Measurements from ENCODE around the gene FNDC3B.

FNDC3B gene

GRCh38 chr3:172272698-172273097 is 233.3 kb downstream of the FNDC3B start:
- no peak for DNase-seq

DNA sequence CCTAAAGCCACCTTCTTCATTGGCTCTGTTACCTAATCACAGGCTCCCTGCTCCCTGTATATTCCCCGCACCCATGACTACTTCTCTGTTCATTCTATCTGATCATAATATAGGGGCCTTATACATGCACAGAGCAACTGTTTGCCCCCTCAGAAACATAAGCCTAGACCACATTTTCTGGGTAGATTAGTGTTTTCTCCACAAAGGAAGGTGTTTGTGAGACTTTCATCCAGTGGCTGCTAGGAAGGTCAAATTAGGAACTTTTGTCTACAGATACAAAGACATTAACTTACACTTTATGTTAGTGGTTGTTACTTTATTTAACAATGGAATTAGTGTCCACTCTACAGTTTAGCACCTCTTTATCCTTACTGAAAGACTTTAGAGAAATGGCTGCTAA is 234.0 kb downstream of the FNDC3B start:
- DNase-seq: no peak

DNA sequence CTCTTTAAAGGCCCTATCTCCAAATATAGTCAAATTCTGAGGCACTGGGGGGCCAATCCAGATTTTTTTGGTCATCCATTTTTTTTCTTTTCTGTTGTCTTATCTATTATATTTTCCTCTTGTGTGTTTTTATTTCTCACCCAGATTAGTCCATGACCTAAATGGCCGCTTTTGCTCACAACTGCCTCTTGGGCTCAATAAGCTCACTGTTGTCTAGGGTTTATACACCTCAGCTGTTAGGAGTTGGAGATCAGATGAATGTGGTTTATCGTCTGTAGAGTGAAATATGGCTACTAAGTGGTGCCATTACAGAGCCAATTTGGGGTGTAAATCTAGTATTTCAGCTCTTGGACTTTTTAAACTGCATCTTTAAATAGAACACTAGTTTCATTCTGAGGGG is 235.5 kb downstream of the FNDC3B start:
- no peak for DNase-seq

DNA sequence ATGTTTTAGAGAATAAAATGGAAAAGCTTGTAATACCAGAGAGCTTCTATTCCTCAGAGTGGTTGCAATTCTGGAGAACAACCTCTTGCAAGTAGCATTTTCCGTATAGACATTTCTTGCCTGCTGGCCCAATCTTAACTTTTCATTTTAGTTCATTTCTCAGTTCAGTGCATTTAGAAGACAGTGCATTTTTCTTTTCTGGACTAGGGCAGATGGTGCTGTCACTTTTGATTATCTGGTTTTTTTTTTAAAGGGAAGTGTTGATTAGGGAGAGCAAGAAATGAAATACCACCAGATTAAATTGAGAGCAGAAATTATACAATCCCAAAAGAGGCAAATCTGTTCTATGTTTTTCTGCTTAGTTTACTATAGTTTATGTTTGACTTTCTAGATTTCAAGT is 236.2 kb downstream of the FNDC3B start:
- no peak for DNase-seq

- DNase-seq: no peak
Measured at GRCh38 chr3:172276103-172276502, 236.7 kb downstream of the FNDC3B start.

GRCh38 chr3:172277151-172277652 is 237.8 kb downstream of the FNDC3B start:
- no peak for DNase-seq

GRCh38 chr3:172279191-172279640 is 239.8 kb downstream of the FNDC3B start:
- no peak for DNase-seq

DNA sequence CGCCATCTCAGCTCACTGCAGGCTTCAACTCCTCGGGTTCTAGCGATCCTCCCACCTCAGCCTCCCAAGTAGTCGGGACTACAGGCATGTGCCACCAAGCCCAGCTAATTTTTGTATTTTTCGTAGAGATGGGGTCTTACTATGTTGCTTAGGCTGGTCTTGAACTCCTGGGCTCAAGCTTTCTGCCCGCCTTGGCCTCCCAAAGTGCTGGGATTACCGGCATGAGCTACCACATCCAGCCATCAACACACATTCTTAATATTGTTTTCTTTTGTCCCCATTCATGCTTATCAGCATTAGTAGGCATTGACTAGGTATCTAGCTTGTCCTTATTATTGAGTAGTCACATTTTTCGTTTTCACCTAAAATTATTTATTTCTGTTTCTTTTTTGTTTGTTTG is 240.6 kb downstream of the FNDC3B start:
- DNase-seq: no peak

DNA sequence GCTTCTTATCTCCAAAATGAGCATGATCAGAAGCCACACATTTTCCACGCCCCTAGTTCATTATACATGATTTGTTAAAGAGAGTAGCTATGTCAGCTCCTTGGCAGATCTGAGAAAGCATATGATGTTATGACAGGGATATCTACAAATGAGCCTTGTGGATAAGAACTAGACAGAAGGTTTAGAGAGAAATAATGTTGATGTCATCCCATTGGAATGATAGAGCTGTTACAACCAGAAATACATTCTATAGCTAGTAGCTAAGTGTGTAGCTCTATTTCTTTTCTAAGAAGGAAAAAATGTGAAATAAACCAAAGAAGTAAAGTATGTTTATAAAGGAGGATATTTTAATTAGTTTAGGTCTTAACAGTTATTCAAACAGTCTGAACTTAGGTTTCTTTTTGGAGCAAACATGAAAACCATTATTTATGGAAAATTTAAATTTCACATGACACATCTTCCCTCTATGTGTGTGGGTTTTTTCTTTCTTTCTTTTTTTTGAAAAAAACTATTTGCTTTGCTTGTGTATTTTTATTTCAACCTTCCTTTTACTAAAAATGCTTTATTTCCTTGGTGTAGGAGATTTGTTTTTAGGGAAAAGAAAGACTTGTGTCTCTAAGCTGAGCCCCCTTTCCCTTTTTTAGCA is 241.2 kb downstream of the FNDC3B start:
- no peak for DNase-seq

DNA sequence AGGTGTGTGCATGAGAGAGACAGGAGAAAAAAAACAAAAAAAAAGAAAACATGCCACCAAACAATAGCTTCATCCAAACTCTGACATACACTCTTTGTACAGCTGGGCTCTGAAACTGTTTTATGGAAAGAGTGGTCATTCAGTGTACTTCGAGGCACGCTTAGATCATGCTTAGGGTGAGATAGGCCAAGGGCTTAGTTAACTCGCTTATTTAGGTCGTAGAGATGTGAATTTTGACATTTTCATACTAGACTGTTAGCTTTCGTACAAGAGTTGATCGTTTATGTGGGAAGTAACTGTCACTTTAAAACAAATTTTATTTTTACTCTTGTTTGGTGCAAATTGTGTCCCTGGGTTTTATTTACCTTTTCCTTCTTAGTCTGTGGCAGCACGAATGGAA is 242.5 kb downstream of the FNDC3B start:
- DNase-seq: no peak

DNA sequence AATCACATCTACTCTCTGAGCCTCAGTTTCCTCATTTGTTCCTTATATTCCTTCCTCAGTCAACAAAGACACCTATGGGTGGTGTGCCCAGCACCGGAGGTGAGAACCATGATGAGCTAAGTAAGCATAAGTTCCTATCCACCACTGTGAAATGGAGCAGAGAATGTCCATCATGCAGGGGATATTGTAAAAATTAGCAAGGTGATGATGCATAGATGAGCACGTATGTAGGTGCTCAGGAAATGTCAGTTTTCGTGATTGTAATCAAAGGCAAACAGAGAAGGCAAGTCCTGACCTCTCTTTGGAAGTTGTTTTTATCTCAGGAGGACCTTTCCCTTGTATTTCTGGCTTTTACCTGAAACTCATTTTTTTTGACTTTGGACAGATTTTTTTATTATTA is 243.5 kb downstream of the FNDC3B start:
- DNase-seq: no peak

- DNase-seq: no peak
Measured at GRCh38 chr3:172283841-172284357, 244.5 kb downstream of the FNDC3B start.

- DNase-seq: no peak
Measured at GRCh38 chr3:172285844-172286243, 246.5 kb downstream of the FNDC3B start.

DNA sequence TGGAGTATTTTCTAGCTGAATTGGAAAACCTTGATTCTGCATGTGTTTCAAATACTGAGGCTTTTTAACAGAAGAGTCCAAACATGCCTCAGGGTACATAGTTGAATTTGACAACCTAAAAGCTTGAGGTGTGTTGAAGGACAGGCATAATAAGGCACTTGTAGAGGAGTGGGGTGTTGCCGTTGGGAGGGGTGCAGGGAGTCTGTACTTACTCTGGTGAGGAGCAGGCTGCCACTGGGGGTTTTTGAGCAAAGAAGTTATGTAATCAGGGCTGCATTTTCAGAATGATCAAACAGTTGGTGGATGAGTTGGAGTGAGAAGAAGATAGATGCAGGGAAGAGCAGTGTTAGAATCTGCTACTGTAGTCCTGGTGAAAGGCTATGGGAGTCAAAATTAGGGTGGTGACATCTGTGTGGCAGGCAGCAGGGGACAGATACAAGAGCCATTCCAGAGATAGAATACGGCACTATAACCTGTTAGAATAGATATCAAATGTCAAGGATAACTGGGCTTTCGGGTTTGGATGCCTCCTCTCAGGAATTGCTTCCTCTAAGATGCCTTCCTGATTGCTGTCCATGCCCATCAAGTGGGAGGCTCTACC is 247.3 kb downstream of the FNDC3B start:
- no peak for DNase-seq

GRCh38 chr3:172287937-172288477 is 248.6 kb downstream of the FNDC3B start:
- no peak for DNase-seq

DNA sequence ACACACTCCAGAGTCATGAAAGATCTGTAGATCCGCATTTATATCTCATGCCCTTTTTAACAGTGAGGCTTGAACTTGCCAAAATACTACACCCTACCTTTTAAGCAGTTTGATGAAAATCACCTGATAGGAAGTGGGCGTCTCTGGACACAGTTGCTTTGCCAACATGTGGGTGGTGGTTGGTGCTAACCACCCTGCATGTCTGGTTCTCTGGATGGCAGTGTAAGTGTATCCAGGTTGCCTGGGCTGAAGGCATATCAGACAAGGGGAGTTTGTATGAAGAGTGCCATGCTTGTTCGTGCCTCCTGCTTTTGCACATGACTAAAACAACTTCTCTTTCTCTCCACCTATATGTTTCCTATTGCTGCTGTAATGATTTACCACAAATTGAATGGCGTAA is 249.3 kb downstream of the FNDC3B start:
- DNase-seq: no peak

- no peak for DNase-seq
Measured at GRCh38 chr3:172289583-172289982, 250.2 kb downstream of the FNDC3B start.

DNA sequence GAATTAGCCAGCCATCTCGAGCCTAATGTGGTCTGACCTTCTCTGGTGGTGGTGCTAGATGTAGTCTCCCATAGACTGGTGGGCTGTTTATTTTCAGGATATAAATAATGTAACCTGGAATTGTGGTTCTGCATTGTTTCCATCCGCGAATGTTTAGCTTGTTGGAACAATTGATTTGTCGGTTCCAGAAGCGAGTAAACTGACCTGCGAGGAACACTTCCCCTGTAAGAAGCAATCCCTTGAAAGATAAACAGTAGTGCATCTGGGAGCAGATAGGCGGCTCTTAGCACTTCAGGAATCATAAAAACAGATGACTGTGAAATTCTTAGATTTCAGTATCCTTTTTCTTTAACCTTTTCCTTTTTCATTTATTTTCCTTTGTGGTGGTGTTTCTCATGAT is 251.1 kb downstream of the FNDC3B start:
- no peak for DNase-seq

DNA sequence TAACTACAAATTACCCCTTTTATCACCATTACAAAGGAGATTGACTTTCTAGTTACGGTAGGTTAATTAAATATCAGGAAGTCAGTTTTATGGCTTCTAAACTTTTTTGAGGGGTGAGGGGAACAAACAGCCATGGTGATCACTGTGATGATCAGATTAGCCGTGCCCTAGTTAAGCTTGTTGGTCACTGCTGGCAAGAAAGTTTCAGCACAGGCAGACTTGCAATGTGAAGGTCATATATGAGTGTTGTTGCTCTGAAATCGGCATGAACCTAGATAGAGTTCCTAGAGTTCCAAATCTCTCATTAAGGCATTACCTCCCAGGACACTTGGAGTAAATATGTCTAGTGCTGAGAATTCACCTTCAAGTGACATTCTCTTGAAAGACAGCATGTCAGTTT is 252.3 kb downstream of the FNDC3B start:
- no peak for DNase-seq

GRCh38 chr3:172292422-172292821 is 253.0 kb downstream of the FNDC3B start:
- no peak for DNase-seq

GRCh38 chr3:172293093-172293492 is 253.7 kb downstream of the FNDC3B start:
- no peak for DNase-seq

- DNase-seq: peak; percentile 82
Measured at GRCh38 chr3:172294223-172294806, 254.9 kb downstream of the FNDC3B start.

- DNase-seq: no peak
Measured at GRCh38 chr3:172296248-172296974, 257.0 kb downstream of the FNDC3B start.

All from inflammatory macrophage treated with lipopolysaccharide for 4 hours (primary cell).